SK-N-DZ (cell line): ENCODE data around the gene RASGEF1B.

Experiments
- DNase-seq: peaks from one replicate; pipeline ENCODE4 v3.0.0-alpha.2; 2015; ENCODE audit warnings: low spot score

Gene RASGEF1B

DNA sequence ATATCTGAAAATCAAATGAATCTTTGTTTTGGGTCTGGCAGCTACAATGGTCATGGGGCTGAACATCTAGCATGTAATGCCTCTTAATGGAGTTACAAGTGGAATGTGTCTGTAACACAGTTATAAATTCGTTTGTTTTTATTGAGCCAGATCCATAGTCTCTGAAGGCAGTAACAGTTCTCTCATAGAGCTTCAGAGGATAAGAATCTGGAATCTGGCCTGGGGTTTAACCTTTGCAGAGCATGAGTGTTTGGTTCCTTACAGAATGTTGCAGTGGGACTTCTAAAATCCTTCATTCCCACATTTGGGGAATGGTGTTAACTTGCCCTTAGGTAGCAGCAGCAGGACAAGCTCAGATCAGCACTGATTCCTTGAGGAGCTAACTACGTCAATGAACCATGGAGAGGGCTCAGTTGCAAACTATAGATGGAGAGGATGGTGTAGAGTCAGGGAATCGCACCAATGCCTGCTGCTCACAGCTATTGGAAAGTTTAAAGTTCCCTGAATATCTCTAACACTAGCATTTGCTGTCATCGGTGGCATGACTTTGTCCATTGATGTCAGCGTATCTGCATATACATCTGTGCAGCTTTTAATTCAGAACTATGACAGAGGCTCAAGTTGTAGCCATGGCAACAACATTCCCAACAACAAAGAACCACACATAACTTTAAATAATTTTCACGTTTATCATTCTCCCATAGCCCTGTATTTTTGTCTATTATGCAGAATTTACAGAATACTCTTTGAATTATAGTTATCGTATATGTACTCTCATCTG lies 72.2 kb downstream of the RASGEF1B start:
- no peak for DNase-seq

DNA sequence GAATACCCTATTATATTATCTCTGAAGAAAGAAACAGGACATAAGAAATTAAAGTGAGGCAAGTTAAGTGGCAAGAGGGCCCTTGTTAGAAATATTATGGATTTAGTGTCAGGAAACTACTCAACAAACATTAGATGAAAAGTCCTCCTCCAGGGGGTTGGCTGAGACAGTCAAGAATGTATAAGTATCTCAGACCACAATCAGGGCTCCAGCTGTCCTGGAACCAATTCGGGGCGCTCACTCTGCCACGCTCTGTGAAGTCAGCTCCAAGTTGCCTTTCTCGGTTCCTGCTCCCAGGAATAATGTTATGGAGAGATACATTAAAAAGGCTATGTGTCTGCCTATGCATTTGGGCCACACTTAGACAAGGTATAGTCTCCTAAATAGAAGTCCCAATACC lies 73.3 kb downstream of the RASGEF1B start:
- DNase-seq, result no peak

DNA sequence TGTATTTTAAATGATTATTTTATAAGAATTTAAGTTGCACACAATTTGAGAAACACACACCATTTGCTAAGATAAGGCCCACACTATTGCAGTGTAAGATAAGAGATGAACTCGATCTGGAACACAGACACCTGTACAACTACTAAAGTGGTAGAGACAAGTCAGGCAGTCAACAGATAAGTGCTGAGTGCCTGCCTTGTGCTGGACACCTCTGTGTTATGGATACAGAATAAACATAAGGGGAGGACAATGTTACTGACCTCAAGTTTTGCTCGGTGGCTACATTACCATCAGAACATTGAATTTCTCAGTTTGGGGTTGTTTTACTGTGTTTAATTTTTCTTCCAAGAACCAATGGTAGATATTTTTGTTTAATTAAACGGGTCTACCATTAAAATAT lies 74.1 kb downstream of the RASGEF1B start:
- DNase-seq, result no peak

DNA sequence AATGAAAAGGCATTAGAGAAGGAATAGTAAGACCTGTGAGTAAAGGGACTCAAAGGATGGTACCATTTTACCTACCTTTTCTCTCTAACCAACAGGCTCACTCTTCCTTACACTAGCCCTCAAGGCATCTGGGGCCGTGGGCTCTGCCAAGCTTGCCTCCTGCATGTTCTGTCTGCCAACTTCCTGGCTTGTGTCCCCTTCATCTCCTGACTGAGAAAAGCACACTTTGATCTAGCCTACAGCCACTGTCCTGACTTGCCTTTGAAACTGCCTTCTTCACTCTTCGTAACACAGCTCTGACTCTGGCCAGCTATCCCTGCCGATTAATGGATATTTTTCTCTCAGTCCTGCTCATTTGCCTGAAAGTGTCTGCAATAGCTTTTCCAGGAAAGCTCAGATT lies 76.5 kb downstream of the RASGEF1B start:
- DNase-seq, result no peak

DNA sequence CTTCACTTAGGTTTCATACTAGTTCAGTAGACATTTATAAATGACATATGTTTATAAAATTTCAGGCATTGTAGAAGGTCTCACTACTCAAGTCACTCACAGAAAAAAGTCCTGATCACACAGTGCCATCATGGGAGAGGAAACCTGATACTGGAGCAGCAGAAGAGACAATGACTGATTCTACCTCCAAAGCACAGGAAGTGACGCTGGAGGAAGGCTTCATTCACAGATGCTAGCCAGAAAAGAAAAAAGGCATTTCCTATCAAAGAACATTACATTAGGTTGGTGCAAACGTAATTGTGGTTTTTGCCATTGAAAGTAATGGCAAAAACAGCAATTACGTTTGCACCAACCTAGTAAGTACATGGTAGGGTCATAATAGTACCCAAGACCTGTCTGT lies 79.5 kb downstream of the RASGEF1B start:
- DNase-seq, result no peak

DNA sequence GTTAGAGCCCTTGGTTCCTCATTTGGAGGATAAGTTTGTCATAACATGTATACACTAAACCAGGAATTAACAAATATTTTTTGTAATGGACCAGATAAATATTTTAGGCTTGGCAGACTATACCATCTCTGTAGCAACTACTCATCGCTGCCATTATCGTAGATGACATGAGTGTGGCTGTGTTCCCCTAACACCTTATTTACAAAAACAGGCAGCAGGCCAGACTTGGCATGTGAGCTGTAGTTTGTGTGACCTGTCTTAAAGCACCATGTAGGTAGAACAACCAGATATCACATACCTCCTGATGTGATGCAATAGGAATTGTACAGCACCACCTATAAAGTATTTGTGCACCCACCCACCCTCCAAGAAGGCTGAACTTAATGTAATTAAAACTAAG lies 82.0 kb downstream of the RASGEF1B start:
- DNase-seq, result no peak

GRCh38 chr4:81380437-81380836 lies 91.3 kb downstream of the RASGEF1B start:
- DNase-seq, result no peak

- DNase-seq, result no peak
Observed at GRCh38 chr4:81378386-81378785, 93.3 kb downstream of the RASGEF1B start.

- no peak for DNase-seq
Observed at GRCh38 chr4:81377191-81377590, 94.5 kb downstream of the RASGEF1B start.

GRCh38 chr4:81376720-81377119 lies 95.0 kb downstream of the RASGEF1B start:
- no peak for DNase-seq
